Activated naive CD4-positive, alpha-beta T cell treated with anti-CD3 and anti-CD28 coated beads, Interleukin-2, amount 50 U/mL, for 16 hours (primary cell): Measurements from ENCODE around the gene OR8H2.
"Not testable (repeated sequence)": the region's sequence is repeated elsewhere in the genome, so short reads cannot be mapped to it uniquely, and the experiment has no call there.

Experiments used
- DNase-seq: peaks from one replicate; pipeline ENCODE4 v3.0.0-alpha.2; 2020

Gene OR8H2, protein sequence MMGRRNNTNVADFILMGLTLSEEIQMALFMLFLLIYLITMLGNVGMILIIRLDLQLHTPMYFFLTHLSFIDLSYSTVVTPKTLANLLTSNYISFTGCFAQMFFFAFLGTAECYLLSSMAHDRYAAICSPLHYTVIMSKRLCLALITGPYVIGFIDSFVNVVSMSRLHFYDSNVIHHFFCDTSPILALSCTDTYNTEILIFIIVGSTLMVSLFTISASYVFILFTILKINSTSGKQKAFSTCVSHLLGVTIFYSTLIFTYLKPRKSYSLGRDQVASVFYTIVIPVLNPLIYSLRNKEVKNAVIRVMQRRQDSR

DNA sequence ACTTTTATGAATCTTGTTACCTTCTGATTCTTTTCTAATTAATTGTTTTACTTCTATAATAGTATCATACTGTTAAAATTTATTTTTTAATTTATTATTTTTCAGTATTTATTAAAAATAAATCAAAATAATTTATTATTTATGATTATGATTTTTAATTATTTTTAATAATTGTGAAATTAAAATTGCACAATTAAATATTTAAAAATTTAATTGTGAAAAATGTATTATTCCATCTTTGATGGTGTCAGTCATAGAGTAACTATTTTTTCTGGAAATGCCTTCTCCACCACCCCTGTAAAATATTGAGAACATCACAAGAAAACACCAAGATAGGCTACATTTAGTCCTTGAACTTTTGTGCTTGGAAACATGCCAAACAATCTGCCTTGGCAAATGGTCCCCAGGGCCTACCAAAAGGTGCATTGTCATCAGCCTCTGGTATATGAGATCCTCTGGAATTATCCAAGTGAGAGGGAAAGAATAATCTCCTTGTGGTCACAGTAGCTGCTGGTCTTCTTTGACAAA lies at the start of gene OR8H2:
TSS of gene OR8H2 (plus strand) at position 478 of the 528 bp plus-strand sequence. CDS start 1,356 bp downstream, outside the sequence.
- DNase-seq = no peak

DNA sequence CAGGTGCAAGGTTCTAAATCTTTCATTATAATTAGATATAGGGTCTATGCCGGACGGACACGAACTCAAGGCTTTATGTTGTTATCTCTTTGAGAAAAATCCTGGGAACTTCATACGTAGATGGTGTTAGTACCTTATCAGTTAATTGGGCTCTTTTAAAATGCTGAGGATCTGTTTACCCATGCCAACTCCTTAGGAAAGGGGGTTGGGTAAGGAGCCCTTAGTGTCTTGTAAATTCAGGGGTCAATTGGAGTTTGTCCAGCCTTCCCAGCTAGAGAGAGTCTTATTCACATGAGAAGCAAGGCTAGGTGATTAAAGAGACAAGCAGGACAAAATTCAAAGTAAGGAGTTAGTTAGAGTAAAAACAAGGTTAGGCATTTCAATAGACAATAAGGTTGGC lies 47.1 kb upstream of the OR8H2 start:
- DNase-seq = not testable (repeated sequence)

DNA sequence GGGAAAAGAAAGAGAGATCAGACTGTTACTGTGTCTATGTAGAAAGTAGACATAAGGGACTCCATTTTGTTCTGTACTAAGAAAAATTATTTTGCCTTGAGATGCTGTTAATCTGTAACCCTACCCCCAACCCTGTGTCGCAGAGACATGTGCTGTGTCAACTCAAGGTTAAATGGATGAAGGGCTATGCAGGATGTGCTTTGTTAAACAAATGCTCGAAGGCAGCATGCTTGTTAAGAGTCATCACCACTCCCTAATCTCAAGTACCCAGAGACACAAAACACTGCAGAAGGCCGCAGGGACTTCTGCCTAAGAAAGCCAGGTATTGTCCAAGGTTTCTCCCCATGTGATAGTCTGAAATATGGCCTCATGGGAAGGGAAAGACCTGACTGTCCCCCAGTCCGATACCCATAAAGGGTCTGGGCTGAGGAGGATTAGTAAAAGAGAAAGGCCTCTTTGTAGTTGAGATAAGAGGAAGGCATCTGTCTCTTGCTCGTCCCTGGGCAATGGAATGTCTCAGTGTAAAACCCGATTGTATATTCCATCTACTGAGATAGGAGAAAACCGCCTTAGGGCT lies 45.7 kb upstream of the OR8H2 start:
- not testable (repeated sequence) for DNase-seq

DNA sequence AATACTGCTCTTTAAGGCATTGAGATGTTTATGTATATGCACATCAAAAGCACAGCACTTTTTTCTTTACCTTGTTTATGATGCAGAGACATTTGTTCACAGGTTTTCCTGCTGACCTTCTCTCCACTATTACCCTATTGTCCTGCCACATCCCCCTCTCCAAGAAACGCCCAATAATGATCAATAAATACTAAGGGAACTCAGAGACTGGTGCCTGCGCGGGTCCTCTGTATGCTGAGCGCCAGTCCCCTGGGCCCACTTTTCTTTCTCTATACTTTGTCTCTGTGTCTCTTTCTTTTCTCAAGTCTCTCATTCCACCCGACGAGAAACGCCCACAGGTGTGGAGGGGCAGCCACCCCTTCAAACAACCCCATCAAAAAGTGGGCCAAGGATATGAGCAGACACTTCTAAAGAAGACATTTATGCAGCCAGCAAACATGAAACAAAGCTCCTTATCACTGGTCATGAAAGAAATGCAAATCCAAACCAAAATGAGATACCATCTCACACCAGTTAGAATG lies 45.2 kb upstream of the OR8H2 start:
- not testable (repeated sequence) for DNase-seq

DNA sequence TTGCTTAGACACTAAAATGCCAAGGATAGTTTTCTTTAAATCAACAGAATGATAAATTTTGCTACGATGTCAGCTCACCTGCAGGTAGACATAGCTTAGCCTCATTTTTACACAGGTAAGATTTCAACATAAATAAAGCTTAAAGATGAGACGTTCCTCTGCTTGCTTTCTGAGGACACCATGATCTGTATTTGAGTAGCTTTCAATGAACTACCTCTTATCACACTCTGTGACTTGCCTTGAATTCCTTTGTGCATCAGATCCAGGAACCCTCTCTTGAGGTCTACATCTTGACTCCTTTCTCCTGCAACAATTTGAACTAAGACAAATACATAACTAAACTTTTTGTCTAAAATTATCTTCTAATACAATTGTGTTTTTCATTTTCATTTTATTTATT lies 36.5 kb upstream of the OR8H2 start:
- DNase-seq = no peak

DNA sequence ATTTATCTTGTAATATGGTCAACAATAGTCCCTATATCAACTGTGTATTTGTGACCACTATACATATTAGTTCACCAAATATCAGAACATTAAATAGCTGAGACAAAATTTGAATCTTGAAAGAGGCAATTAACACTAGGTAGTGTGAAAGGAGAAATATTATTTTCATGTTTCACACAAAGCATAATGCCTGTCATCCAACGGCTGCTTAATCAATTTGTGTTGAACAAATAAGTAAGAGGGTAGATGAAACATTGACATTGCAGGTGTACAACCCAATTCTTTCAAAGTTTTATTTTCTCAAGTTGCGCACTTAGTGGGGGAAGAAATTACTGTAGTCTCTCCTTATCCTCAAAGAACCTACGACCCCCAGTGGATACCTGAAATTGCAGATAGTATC lies 13.8 kb upstream of the OR8H2 start:
- DNase-seq = no peak

DNA sequence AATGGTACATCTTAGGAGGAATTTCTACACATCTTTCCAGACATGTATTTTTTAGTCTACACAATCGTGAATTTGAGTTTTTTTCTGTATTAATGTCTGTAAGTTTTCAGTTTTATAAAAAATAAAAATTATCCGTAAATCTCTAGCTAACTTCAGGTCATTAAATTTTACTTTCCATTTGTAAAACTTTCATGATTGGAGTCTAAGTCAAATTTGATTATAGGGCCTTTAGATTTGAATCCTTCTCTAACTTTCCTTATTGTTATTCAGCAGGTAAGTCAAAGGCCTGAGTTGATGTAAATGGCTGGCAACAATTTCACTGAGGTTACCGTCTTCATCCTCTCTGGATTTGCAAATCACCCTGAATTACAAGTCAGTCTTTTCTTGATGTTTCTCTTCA lies 10.5 kb upstream of the OR8H2 start, which contains the start of gene OR8I2:
TSS of gene OR8I2 (plus strand) at position 301 of the 400 bp plus-strand sequence. CDS start at position 301, 0 bp downstream.
- no peak for DNase-seq

DNA sequence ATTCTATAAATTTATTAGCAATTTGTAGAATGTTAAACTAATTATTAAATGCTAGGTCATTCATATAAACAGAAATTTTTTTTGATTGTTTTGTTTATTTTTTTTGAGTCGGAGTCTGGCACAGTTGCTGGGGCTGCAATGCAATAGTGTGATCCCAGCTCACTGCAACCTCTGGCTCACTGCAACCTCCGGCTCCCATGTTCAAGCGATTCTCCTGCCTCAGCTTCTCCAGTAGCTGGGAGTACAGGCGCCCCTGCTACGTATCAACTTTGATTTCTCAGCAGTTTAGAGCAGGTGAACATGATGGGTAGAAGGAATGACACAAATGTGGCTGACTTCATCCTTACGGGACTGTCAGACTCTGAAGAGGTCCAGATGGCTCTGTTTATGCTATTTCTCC lies 18.6 kb downstream of the OR8H2 start, which contains the start of gene OR8H3:
TSS of gene OR8H3 (plus strand) at position 301 of the 400 bp plus-strand sequence. CDS start at position 301, 0 bp downstream.
- DNase-seq = no peak

DNA sequence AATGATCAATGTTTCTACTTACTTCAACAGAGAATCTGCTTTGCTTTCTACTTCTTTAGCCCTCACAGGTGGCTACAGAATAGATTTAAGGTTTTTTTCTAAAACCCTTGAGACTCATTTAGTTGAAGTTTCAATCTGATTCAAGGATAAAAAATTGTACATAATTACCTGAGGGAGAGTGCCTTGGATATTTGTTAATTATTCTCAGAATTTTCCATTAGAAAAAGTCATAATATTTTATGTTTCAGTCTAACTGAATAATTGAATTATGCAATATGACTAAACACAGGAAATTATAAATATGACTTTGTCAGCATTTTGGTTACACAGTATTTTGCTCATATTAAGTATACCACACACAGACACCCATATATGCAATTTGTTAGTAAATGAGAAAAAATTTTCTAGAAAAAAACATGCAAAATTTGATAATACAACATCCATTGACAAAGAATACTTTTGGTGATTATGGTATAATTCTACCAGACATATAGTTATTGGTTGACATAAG lies 36.7 kb downstream of the OR8H2 start, which contains the start of gene OR8J3:
TSS of gene OR8J3 (minus strand) at position 51 of the 511 bp plus-strand sequence. CDS start 2,483 bp downstream, outside the sequence.
- no peak for DNase-seq

DNA sequence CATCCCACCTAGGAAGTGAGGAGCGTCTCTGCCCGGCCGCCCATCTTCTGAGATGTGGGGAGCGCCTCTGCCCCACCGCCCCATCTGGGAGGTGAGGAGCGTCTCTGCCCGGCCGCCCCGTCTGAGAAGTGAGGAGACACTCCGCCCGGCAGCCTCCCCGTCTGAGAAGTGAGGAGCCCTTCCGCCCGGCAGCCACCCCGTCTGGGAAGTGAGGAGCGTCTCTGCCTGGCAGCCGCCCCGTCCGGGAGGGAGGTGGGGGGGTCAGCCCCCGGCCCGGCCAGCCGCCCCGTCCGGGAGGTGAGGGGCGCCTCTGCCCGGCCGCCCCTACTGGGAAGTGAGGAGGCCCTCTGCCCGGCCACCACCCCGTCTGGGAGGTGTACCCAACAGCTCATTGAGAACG lies 40.2 kb downstream of the OR8H2 start:
- not testable (repeated sequence) for DNase-seq

DNA sequence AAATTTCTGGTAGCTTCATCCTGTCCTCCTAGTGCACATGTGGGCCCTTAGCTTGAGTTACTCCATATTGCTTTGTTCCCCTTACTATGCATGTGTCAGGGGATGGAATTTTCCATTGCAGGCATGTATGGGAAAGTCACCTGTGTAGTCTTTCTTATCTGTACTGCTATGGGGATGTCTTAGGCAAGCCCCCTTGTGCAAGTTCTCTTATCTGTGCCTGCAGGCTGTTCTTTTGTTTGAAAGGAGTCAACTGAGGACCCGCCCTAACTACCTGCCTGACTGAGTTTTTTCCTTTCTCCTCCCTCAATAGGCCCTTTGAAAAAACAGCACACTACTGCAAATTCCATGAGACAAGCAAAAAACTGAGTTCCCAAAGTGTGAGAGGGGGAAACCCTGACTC lies 47.9 kb downstream of the OR8H2 start:
- DNase-seq = no peak

DNA sequence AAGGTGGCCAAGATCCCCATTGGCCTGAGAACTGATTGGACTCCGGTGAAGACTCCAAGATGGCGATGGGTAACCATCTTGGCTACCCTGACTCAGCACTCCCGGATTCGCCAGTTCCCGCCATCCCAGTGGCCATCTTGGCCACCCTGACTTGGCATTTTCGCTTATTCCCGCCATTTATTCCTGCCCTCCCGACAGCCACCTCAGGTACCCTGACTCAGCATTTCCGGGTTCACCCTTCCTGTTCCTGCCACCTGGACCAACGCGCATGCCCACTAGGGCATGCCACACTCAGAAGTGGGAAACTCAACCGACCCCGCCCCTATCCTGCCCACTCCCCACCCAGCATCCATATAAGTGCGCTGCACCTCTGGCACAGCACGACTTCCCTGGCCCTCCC lies 48.8 kb downstream of the OR8H2 start:
- DNase-seq = no peak
